ENCODE data around the gene ARHGAP15.

ARHGAP15 gene

DNA sequence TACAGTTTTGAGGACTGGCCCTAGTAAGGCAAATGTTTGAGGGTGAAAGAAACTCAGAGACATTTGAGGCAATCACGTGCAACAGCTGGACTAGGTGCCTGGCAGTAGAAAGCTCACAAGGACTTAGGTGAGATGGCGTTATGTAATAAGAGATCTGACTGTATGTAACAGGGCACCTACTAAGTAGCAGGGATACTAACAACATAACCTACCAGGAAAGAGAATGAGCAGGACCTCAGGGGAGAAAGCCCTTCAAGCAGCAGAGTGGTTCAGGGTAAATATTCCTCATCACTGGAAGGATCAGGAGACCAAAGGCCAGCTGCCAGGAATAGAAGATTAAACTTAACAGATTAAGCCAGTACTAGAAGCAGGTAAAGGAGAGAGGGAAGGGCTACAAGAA, 53.4 kb downstream of the ARHGAP15 start:
- Histone ChIP-seq H3K4me3 (replicated peaks; ENCODE audit: insufficient read depth, low read length) (no peak overlapping the region), H3K27ac (replicated peaks) (no peak overlapping the region), H3K27me3 (ENCODE audit: insufficient read depth, poor library complexity, severe bottlenecking) (no peaks in the 10 kb centered on the region)
- TF ChIP-seq POLR2AphosphoS5 (IDR thresholded peaks at IDR 0.05; ENCODE audit: low read depth) (no peak), SPI1 (IDR thresholded peaks at IDR 0.05; ENCODE audit: borderline replicate concordance, low read depth) (no peak)
- TF ChIP-seq, protein P1, sequence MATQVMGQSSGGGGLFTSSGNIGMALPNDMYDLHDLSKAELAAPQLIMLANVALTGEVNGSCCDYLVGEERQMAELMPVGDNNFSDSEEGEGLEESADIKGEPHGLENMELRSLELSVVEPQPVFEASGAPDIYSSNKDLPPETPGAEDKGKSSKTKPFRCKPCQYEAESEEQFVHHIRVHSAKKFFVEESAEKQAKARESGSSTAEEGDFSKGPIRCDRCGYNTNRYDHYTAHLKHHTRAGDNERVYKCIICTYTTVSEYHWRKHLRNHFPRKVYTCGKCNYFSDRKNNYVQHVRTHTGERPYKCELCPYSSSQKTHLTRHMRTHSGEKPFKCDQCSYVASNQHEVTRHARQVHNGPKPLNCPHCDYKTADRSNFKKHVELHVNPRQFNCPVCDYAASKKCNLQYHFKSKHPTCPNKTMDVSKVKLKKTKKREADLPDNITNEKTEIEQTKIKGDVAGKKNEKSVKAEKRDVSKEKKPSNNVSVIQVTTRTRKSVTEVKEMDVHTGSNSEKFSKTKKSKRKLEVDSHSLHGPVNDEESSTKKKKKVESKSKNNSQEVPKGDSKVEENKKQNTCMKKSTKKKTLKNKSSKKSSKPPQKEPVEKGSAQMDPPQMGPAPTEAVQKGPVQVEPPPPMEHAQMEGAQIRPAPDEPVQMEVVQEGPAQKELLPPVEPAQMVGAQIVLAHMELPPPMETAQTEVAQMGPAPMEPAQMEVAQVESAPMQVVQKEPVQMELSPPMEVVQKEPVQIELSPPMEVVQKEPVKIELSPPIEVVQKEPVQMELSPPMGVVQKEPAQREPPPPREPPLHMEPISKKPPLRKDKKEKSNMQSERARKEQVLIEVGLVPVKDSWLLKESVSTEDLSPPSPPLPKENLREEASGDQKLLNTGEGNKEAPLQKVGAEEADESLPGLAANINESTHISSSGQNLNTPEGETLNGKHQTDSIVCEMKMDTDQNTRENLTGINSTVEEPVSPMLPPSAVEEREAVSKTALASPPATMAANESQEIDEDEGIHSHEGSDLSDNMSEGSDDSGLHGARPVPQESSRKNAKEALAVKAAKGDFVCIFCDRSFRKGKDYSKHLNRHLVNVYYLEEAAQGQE (IDR thresholded peaks at IDR 0.05; ENCODE audit: insufficient replicate concordance, low read depth): no peak
- no peak for DNase-seq (ENCODE audit: low read depth in 1 of 2, low spot score in 1 of 2)

DNA sequence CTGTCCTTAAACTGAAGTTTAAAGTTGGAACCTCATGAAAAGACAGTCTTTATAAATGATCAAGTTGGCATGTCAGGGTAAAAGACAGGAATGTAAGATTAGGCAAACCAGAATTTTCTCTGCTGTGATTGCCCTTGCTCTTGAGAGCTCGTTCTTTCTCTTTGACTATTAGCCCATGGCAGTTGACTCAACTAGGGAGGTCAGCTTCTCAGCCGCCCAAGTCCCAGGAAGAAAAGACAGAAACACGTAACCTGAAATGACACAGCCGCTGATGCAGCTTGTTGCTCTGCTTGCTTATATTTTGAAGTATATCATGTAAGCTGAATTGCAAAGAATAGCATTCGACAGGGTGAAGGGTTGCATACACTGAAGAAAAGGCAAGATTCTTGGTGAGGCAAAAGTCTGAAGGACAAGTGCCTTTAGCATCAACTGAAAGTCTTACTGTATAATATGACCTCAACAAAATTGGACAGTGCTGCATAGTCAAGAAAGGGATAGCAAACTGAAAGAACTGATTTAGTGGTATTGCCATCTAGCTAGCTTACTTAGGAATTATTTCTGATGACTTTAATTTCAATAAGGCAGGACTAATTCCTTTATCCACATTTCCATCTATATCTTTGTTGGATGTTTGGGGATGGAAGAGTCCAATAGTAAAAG, 54.7 kb downstream of the ARHGAP15 start:
- Histone ChIP-seq H3K27ac (replicated peaks) (no peak overlapping the region), H3K4me3 (replicated peaks; ENCODE audit: insufficient read depth, low read length) (no peak overlapping the region), H3K27me3 (ENCODE audit: insufficient read depth, poor library complexity, severe bottlenecking) (no peaks in the 10 kb centered on the region)
- DNase-seq (ENCODE audit: low read depth in 1 of 2, low spot score in 1 of 2): no peak
- TF ChIP-seq, protein P2, sequence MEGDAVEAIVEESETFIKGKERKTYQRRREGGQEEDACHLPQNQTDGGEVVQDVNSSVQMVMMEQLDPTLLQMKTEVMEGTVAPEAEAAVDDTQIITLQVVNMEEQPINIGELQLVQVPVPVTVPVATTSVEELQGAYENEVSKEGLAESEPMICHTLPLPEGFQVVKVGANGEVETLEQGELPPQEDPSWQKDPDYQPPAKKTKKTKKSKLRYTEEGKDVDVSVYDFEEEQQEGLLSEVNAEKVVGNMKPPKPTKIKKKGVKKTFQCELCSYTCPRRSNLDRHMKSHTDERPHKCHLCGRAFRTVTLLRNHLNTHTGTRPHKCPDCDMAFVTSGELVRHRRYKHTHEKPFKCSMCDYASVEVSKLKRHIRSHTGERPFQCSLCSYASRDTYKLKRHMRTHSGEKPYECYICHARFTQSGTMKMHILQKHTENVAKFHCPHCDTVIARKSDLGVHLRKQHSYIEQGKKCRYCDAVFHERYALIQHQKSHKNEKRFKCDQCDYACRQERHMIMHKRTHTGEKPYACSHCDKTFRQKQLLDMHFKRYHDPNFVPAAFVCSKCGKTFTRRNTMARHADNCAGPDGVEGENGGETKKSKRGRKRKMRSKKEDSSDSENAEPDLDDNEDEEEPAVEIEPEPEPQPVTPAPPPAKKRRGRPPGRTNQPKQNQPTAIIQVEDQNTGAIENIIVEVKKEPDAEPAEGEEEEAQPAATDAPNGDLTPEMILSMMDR (IDR thresholded peaks at IDR 0.05; ENCODE audit: insufficient read depth, low read length): no peak
- TF ChIP-seq SPI1 (IDR thresholded peaks at IDR 0.05; ENCODE audit: borderline replicate concordance, low read depth) (no peak), GABPA (IDR thresholded peaks at IDR 0.05; ENCODE audit: low read depth) (no peak), POLR2AphosphoS5 (IDR thresholded peaks at IDR 0.05; ENCODE audit: low read depth) (no peak)
- TF ChIP-seq, protein P1 (IDR thresholded peaks at IDR 0.05; ENCODE audit: insufficient replicate concordance, low read depth): no peak

DNA sequence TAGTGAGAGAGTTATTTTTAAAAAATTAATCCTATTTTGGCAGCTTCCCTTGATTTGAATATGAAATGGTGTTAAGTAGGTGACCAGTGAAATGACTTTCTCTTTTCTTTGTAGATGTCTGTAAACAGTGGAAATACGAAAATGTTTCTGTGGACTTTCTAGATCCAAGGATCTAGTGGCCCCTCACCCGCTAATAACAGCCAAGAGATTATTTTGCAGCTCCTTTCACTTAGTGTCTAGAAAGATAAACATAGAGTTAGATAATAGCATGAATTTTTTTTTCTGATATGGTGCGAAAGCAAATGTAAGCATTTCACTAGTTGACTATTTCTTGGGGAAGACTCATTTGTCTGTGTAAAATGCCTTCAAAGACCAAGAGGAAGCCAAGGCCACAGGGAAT, 57.7 kb downstream of the ARHGAP15 start:
- TF ChIP-seq, protein P1 (IDR thresholded peaks at IDR 0.05; ENCODE audit: insufficient replicate concordance, low read depth): no peak
- TF ChIP-seq POLR2AphosphoS5 (IDR thresholded peaks at IDR 0.05; ENCODE audit: low read depth) (no peak), SPI1 (IDR thresholded peaks at IDR 0.05; ENCODE audit: borderline replicate concordance, low read depth) (no peak), GABPA (IDR thresholded peaks at IDR 0.05; ENCODE audit: low read depth) (no peak)
- TF ChIP-seq, protein P2 (IDR thresholded peaks at IDR 0.05; ENCODE audit: insufficient read depth, low read length): no peak

More for the DNA sequence above, 57.7 kb downstream of the ARHGAP15 start:
- Histone ChIP-seq H3K4me3 (replicated peaks; ENCODE audit: insufficient read depth, low read length) (no peak overlapping the region), H3K27ac (replicated peaks) (no peak overlapping the region), H3K27me3 (ENCODE audit: insufficient read depth, poor library complexity, severe bottlenecking) (no peaks in the 10 kb centered on the region)
- DNase-seq (ENCODE audit: low read depth in 1 of 2, low spot score in 1 of 2): no peak

Data from HL-60 (cell line).